Esophagus squamous epithelium (tissue), 5 donors: ENCODE data around the gene AHDC1. TPM values are rescaled to one million over a fixed set of nuclear protein-coding genes. Genes with fewer than 3 reads are reported as not detected.

Source experiments
- DNase-seq: peaks from one replicate; lab custom pipeline; 2025; lab: John Stamatoyannopoulos, UW
- H3K27ac ChIP-seq, 4 donors: fragments of 200-600 bp; sonication (generic); one replicate each; pipeline ENCODE4 v1.5.1; 2016 to 2019; ENCODE audit warnings: mild to moderate bottlenecking in 1 of 4
- H3K27me3 ChIP-seq, 4 donors: fragments of 200-600 bp; sonication (generic); 1 replicate in 3 of 4; 2 replicates in 1 of 4; pipeline versions ENCODE4 v1.5.1 to v1.6.0; 2017 to 2021; ENCODE audit warnings: antibody characterized with exemption in 1 of 4
- H3K36me3 ChIP-seq, 3 donors: fragments of 200-600 bp; sonication (generic); one replicate each; pipeline ENCODE4 v1.5.1; 2016 to 2019
- H3K4me1 ChIP-seq, 3 donors: fragments of 200-600 bp; sonication (generic); one replicate each; pipeline ENCODE4 v1.5.1; 2017 to 2019
- H3K4me3 ChIP-seq, 4 donors: fragments of 200-600 bp; sonication (generic); 1 replicate in 3 of 4; 2 replicates in 1 of 4; pipeline ENCODE4 v1.5.1; 2016 to 2019; ENCODE audit warnings: mild to moderate bottlenecking in 2 of 4, moderate library complexity in 1 of 4
- H3K9me3 ChIP-seq, 3 donors: fragments of 200-600 bp; sonication (generic); one replicate each; pipeline ENCODE4 v1.5.1; 2016 to 2019
- POLR2A ChIP-seq, 4 donors: fragments of 450-650 bp; IDR thresholded peaks; one replicate each; pipeline ENCODE4 v1.6.1; 2017; ENCODE audit warnings: antibody characterized with exemption in 4 of 4, mild to moderate bottlenecking in 4 of 4, moderate library complexity in 3 of 4
- WGBS, 2 donors: methylation state at CpG; one replicate each; pipeline ENCODE4 v1.1.5; 2018; 5-methylcytosine and 5-hydroxymethylcytosine counted together
- intact Hi-C: fragments of 100-400 bp; cut with DNase I; formaldehyde crosslinking; loops from one replicate; pipeline ENCODE4 v1.15.0; 2022
- total RNA-seq, 4 donors: library from RNA; depleted of rRNA; stranded (reverse); fragments of >200 nt; gene quantifications; one replicate each; pipeline ENCODE4 v1.1.0, GENCODE V29; 2016
- TF ChIP-seq, protein P1 (sequence below), 6 experiments: fragments of 450-650 bp in 4 of 6; fragments of 200-600 bp in 2 of 6; sonication (generic) in 2 of 6; IDR thresholded peaks; one replicate each; pipeline ENCODE4 v1.5.1; 2016 to 2019; ENCODE audit warnings: antibody characterized with exemption in 6 of 6, mild to moderate bottlenecking in 4 of 6, moderate library complexity in 4 of 6
- donor health status: DM: yes; HTN: yes; CAD: no.

Gene AHDC1
- total RNA-seq, 4 donors from 2014 or later, result 22.2 to 112 (median 30.6) TPM

GRCh38 chr1:27569506-27570291 is 34.2 kb downstream of the AHDC1 start:
- Histone ChIP-seq H3K4me1 (peaks cover 85 to 100% (median 89%) of the 10 kb centered on the region in 3 donors), H3K4me3 (no peak overlapping the region), H3K27me3 (no peaks in the 10 kb centered on the region), H3K36me3 (peaks cover 0 to 13% (median 0%) of the 10 kb centered on the region in 3 donors), H3K9me3 (no peaks in the 10 kb centered on the region), H3K27ac (peak overlapping the region; percentile 89 to 97 (median 96))
- intact Hi-C loops, result no loop called here
- DNase-seq, result no peak
- WGBS, 2 donors, result 52 to 65% methylated on average over 9 to 10 of the region's 14 CpGs
- no peak for TF ChIP-seq POLR2A (IDR thresholded peaks at IDR 0.05)
- TF ChIP-seq, protein P1, sequence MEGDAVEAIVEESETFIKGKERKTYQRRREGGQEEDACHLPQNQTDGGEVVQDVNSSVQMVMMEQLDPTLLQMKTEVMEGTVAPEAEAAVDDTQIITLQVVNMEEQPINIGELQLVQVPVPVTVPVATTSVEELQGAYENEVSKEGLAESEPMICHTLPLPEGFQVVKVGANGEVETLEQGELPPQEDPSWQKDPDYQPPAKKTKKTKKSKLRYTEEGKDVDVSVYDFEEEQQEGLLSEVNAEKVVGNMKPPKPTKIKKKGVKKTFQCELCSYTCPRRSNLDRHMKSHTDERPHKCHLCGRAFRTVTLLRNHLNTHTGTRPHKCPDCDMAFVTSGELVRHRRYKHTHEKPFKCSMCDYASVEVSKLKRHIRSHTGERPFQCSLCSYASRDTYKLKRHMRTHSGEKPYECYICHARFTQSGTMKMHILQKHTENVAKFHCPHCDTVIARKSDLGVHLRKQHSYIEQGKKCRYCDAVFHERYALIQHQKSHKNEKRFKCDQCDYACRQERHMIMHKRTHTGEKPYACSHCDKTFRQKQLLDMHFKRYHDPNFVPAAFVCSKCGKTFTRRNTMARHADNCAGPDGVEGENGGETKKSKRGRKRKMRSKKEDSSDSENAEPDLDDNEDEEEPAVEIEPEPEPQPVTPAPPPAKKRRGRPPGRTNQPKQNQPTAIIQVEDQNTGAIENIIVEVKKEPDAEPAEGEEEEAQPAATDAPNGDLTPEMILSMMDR (IDR thresholded peaks at IDR 0.05), result no peak

DNA sequence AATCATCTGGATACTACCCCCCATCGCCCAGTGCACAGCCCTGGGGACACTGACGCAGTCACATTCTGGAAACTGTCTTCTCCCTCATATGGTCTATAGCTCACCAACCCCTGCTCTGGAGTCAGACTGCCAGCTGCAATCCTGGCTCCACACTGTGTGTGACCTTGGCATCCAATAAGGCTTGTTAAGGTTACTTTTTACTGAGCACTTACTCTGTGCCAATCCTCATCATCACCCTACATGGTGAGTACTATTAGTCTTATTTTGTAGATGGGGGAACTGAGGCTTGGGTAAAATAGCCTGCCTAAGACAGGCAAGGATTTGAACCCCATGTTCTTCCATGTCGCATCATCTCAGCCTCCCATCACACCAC is 34.9 kb downstream of the AHDC1 start:
- 55 to 82% methylated on average over 1 to 2 of the region's 3 CpGs for WGBS, 2 donors
- Histone ChIP-seq H3K36me3 (peaks cover 0 to 17% (median 0%) of the 10 kb centered on the region in 3 donors), H3K4me1 (peaks cover 89 to 100% (median 89%) of the 10 kb centered on the region in 3 donors), H3K27me3 (no peaks in the 10 kb centered on the region), H3K9me3 (no peaks in the 10 kb centered on the region), H3K27ac (peak overlapping the region; percentile 89 to 97 (median 96)), H3K4me3 (peak overlapping the region; percentile 22 to 63 (median 38))
- no peak for DNase-seq
- intact Hi-C loops, result no loop called here
- no peak for TF ChIP-seq POLR2A (IDR thresholded peaks at IDR 0.05)
- TF ChIP-seq, protein P1 (IDR thresholded peaks at IDR 0.05), result no peak

DNA sequence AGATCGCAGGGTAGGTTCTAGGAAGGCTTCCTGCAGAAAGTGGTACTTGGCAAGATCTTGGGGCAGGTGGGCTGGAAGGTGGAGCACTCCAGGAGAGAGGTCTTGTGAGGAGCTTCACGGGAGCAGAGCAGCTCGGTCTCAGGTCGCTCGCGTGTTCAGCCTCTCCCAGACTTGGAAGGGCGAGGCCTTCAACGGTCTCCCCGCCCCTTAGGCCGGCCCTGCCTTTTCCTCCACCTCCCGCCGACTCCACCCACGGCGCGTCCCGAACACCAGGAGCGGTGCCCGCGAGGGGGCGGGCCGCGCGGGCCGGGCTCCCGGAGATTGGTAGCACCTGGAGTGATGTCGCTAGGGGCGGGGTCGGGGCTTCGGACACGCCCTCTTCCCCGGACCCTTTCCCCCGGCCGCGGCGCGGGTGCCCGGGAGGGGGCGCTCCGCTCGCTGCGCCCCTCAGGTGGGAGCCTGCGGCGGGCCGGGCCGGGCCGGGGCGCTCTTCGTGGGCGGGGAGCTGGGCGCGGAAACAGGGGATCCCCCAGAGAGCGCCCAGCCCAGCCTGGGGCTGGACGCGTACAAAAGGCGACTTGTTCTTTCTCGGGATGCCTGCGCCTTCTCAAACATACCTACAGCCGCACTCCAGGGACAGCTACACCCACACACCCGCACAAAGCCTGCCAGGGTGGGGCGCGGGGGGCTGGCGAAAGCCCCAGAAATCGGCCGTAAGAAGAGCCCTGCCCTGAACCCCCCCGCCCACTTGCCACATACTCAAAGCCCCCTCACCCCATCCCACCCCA is 35.5 kb downstream of the AHDC1 start:
- Histone ChIP-seq H3K27ac (peak overlapping the region; percentile 89 to 97 (median 96)), H3K27me3 (no peaks in the 10 kb centered on the region), H3K4me3 (peak overlapping the region; percentile 22 to 63 (median 38)), H3K9me3 (no peaks in the 10 kb centered on the region), H3K36me3 (peaks cover 0 to 17% (median 0%) of the 10 kb centered on the region in 3 donors), H3K4me1 (peaks cover 89 to 100% (median 89%) of the 10 kb centered on the region in 3 donors)
- intact Hi-C loops, result no loop called here
- WGBS, 2 donors, result 25 to 40% methylated on average over 1 to 2 of the region's 65 CpGs
- DNase-seq, result peak; percentile 59
- TF ChIP-seq, protein P1 (IDR thresholded peaks at IDR 0.05), result peak; percentile 51 to 92 (median 88)
- peak in 3 of 4 donors; percentile 10 to 67 (median 14) for TF ChIP-seq POLR2A (IDR thresholded peaks at IDR 0.05)

GRCh38 chr1:27567971-27568299 is 36.0 kb downstream of the AHDC1 start:
- Histone ChIP-seq H3K27ac (peak overlapping the region; percentile 89 to 97 (median 96)), H3K27me3 (no peaks in the 10 kb centered on the region), H3K9me3 (no peaks in the 10 kb centered on the region), H3K36me3 (peaks cover 0 to 17% (median 0%) of the 10 kb centered on the region in 3 donors), H3K4me1 (peaks cover 87 to 100% (median 89%) of the 10 kb centered on the region in 3 donors), H3K4me3 (peak overlapping the region in 3 of 4 donors; percentile 25 to 63 (median 44))
- TF ChIP-seq, protein P1 (IDR thresholded peaks at IDR 0.05), result no peak
- TF ChIP-seq POLR2A (IDR thresholded peaks at IDR 0.05), result no peak
- intact Hi-C loops, result no loop called here
- WGBS, 2 donors, result 58% methylated on average over 5 of the region's 8 CpGs; no CpG with 5 or more reads in 1 of the 2 donors
- no peak for DNase-seq
